ENCODE data around the gene TRMT2A.

TRMT2A gene

GRCh38 chr22:20124083-20124787 lies 7.2 kb upstream of the TRMT2A start:
- peaks cover 93% of the 10 kb centered on the region for H4K20me1 ChIP-seq (ENCODE audit: insufficient read depth, low read length)
- no peaks in the 10 kb centered on the region for H3K27me3 ChIP-seq (ENCODE audit: insufficient read depth, low read length, poor library complexity)
- no peak for TF ChIP-seq CTCF (IDR thresholded peaks at IDR 0.05; ENCODE audit: borderline replicate concordance, extremely low read depth, low read length, poor library complexity, severe bottlenecking)
- H3K79me2 ChIP-seq (ENCODE audit: insufficient read depth, low read length), result peaks cover 57% of the 10 kb centered on the region
- no peak for DNase-seq
- H3K4me1 ChIP-seq (ENCODE audit: insufficient read depth, low read length), result peaks cover 28% of the 10 kb centered on the region
- H3K4me3 ChIP-seq (ENCODE audit: low read depth in 1 of 2, low read length in 2 of 2), result no peak overlapping the region
- H3K36me3 ChIP-seq (ENCODE audit: insufficient read depth, low read length), result peaks cover 87% of the 10 kb centered on the region
- no peak overlapping the region for H3K9ac ChIP-seq (ENCODE audit: low read depth, low read length)
- H3K27ac ChIP-seq (ENCODE audit: low read length), result no peak overlapping the region
- H2AFZ ChIP-seq (ENCODE audit: low read depth, low read length), result no peak overlapping the region
- H3K4me2 ChIP-seq (ENCODE audit: insufficient read depth, low read length), result no peak overlapping the region
- no peaks in the 10 kb centered on the region for H3K9me3 ChIP-seq (ENCODE audit: insufficient read depth, low read length, severe bottlenecking)
- no peak for ATAC-seq (ENCODE audit: insufficient read depth, low read depth)

GRCh38 chr22:20123366-20124082 lies 6.5 kb upstream of the TRMT2A start:
- no peak overlapping the region for H3K27ac ChIP-seq (ENCODE audit: low read length)
- no peak overlapping the region for H2AFZ ChIP-seq (ENCODE audit: low read depth, low read length)
- H3K27me3 ChIP-seq (ENCODE audit: insufficient read depth, low read length, poor library complexity), result no peaks in the 10 kb centered on the region
- H3K79me2 ChIP-seq (ENCODE audit: insufficient read depth, low read length), result peaks cover 64% of the 10 kb centered on the region
- DNase-seq (no peak), ATAC-seq (ENCODE audit: insufficient read depth, low read depth) (no peak)
- no peaks in the 10 kb centered on the region for H3K9me3 ChIP-seq (ENCODE audit: insufficient read depth, low read length, severe bottlenecking)
- H3K4me1 ChIP-seq (ENCODE audit: insufficient read depth, low read length), result peaks cover 35% of the 10 kb centered on the region
- H4K20me1 ChIP-seq (ENCODE audit: insufficient read depth, low read length), result peaks cover 93% of the 10 kb centered on the region
- 0 out of 2 replicates have a peak overlapping the region, but pooled peaks have one; percentile 9 for H3K4me2 ChIP-seq (ENCODE audit: insufficient read depth, low read length)
- peaks cover 94% of the 10 kb centered on the region for H3K36me3 ChIP-seq (ENCODE audit: insufficient read depth, low read length)
- TF ChIP-seq EZH2 (IDR thresholded peaks at IDR 0.05; ENCODE audit: borderline replicate concordance, low read depth, low read length, severe bottlenecking) (no peak), CTCF (IDR thresholded peaks at IDR 0.05; ENCODE audit: borderline replicate concordance, extremely low read depth, low read length, poor library complexity, severe bottlenecking) (no peak)
- H3K9ac ChIP-seq (ENCODE audit: low read depth, low read length), result no peak overlapping the region
- no peak overlapping the region for H3K4me3 ChIP-seq (ENCODE audit: low read depth in 1 of 2, low read length in 2 of 2)

- H3K9me3 ChIP-seq (ENCODE audit: insufficient read depth, low read length, severe bottlenecking), result no peaks in the 10 kb centered on the region
- peaks cover 78% of the 10 kb centered on the region for H3K79me2 ChIP-seq (ENCODE audit: insufficient read depth, low read length)
- no peak overlapping the region for H3K4me3 ChIP-seq (ENCODE audit: low read depth in 1 of 2, low read length in 2 of 2)
- DNase-seq, result no peak
- H3K27ac ChIP-seq (ENCODE audit: low read length), result no peak overlapping the region
- peaks cover 38% of the 10 kb centered on the region for H3K4me1 ChIP-seq (ENCODE audit: insufficient read depth, low read length)
- peaks cover 86% of the 10 kb centered on the region for H4K20me1 ChIP-seq (ENCODE audit: insufficient read depth, low read length)
- H2AFZ ChIP-seq (ENCODE audit: low read depth, low read length), result no peak overlapping the region
- ATAC-seq (ENCODE audit: insufficient read depth, low read depth), result no peak
- H3K4me2 ChIP-seq (ENCODE audit: insufficient read depth, low read length), result peak overlapping the region; percentile 47
- TF ChIP-seq CTCF (IDR thresholded peaks at IDR 0.05; ENCODE audit: borderline replicate concordance, extremely low read depth, low read length, poor library complexity, severe bottlenecking), result no peak
- no peak for TF ChIP-seq EZH2 (IDR thresholded peaks at IDR 0.05; ENCODE audit: borderline replicate concordance, low read depth, low read length, severe bottlenecking)
- H3K27me3 ChIP-seq (ENCODE audit: insufficient read depth, low read length, poor library complexity), result no peaks in the 10 kb centered on the region
- H3K36me3 ChIP-seq (ENCODE audit: insufficient read depth, low read length), result peaks cover 91% of the 10 kb centered on the region
- no peak overlapping the region for H3K9ac ChIP-seq (ENCODE audit: low read depth, low read length)
These were observed 4.9 kb upstream of the TRMT2A start for GRCh38 chr22:20121856-20122415.
